HL-60 (cell line): Measurements from ENCODE around the gene PFDN4.

Experiments
- POLR2AphosphoS5 ChIP-seq: IDR thresholded peaks from 2 replicates; pipeline ENCODE4 v1.6.1; 2012; ENCODE audit warnings: low read depth
- TF ChIP-seq, protein P1 (sequence below): IDR thresholded peaks from one replicate; pipeline ENCODE4 v1.5.1; 2011; ENCODE audit warnings: low read length, control low read depth, inconsistent platforms; ENCODE audit not compliant: insufficient read depth

DNA sequence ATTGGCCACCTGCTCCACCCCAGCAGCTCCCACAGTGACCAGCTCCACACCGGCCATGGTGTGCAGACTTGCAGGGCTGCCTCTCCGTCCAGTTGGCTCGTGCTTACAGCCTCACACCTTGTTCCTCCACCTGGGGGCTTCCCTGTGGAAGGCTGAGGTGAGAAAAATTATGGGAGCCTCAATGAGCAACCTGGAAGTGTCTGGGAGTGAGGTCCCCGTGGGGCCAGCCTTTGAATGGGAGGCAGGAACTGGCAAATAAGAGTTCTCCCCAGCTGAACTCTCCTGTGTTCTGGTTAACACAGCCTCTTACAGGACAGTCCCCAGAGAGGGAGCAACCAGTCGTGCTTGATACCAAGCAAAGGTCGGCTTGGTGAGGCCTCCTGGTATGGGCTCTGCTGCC, 3.8 kb upstream of the PFDN4 start:
- TF ChIP-seq, protein P1, sequence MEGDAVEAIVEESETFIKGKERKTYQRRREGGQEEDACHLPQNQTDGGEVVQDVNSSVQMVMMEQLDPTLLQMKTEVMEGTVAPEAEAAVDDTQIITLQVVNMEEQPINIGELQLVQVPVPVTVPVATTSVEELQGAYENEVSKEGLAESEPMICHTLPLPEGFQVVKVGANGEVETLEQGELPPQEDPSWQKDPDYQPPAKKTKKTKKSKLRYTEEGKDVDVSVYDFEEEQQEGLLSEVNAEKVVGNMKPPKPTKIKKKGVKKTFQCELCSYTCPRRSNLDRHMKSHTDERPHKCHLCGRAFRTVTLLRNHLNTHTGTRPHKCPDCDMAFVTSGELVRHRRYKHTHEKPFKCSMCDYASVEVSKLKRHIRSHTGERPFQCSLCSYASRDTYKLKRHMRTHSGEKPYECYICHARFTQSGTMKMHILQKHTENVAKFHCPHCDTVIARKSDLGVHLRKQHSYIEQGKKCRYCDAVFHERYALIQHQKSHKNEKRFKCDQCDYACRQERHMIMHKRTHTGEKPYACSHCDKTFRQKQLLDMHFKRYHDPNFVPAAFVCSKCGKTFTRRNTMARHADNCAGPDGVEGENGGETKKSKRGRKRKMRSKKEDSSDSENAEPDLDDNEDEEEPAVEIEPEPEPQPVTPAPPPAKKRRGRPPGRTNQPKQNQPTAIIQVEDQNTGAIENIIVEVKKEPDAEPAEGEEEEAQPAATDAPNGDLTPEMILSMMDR = no peak
- no peak for TF ChIP-seq POLR2AphosphoS5
